Muscle layer of colon (tissue), 2 donors: Measurements from ENCODE around the gene RCAN2.
"Not testable (repeated sequence)": the region's sequence is repeated elsewhere in the genome, so short reads cannot be mapped to it uniquely, and the experiment has no call there.

Experiments
- H3K27ac ChIP-seq: one replicate; pipeline ENCODE4 v1.7.0; 2013; ENCODE audit warnings: low read depth, mild to moderate bottlenecking, low read length, moderate library complexity
- H3K27me3 ChIP-seq, 2 donors: one replicate each; pipeline ENCODE4 v1.7.0; 2013; ENCODE audit warnings: low read length in 2 of 2, mild to moderate bottlenecking in 2 of 2; ENCODE audit not compliant: insufficient read depth in 2 of 2, control insufficient read depth in 1 of 2
- H3K36me3 ChIP-seq: one replicate; pipeline ENCODE4 v1.7.0; 2013; ENCODE audit warnings: mild to moderate bottlenecking, low read length; ENCODE audit not compliant: insufficient read depth
- H3K4me1 ChIP-seq: one replicate; pipeline ENCODE4 v1.7.0; 2013; ENCODE audit warnings: mild to moderate bottlenecking, low read length; ENCODE audit not compliant: insufficient read depth
- H3K4me3 ChIP-seq, 2 donors: one replicate each; pipeline ENCODE4 v1.7.0; 2013; ENCODE audit warnings: low read length in 2 of 2, low read depth in 1 of 2, mild to moderate bottlenecking in 1 of 2, moderate library complexity in 1 of 2
- H3K9ac ChIP-seq: one replicate; pipeline ENCODE4 v1.7.0; 2013; ENCODE audit warnings: low read length
- H3K9me3 ChIP-seq: one replicate; pipeline ENCODE4 v1.7.0; 2013; ENCODE audit warnings: mild to moderate bottlenecking, low read length
- donor health status: abdominal sarcoma.
- donor health status: Adenocarcinoma of cecum.

RCAN2 gene

GRCh38 chr6:46422619-46423018 is 68.6 kb downstream of the RCAN2 start:
- H3K9ac ChIP-seq, result no peak overlapping the region
- no peaks in the 10 kb centered on the region for H3K4me1 ChIP-seq
- no peaks in the 10 kb centered on the region for H3K9me3 ChIP-seq
- no peaks in the 10 kb centered on the region for H3K36me3 ChIP-seq
- no peak overlapping the region for H3K27ac ChIP-seq
- H3K27me3 ChIP-seq, result no peaks in the 10 kb centered on the region
- H3K4me3 ChIP-seq, result no peak overlapping the region

GRCh38 chr6:46421939-46422338 is 69.3 kb downstream of the RCAN2 start:
- Histone ChIP-seq H3K4me3 (no peak overlapping the region), H3K4me1 (no peaks in the 10 kb centered on the region), H3K36me3 (no peaks in the 10 kb centered on the region), H3K27ac (no peak overlapping the region), H3K9me3 (no peaks in the 10 kb centered on the region), H3K9ac (no peak overlapping the region), H3K27me3 (no peaks in the 10 kb centered on the region)

- H3K27me3 ChIP-seq, result no peaks in the 10 kb centered on the region
- H3K9ac ChIP-seq, result no peak overlapping the region
- H3K4me1 ChIP-seq, result no peaks in the 10 kb centered on the region
- H3K36me3 ChIP-seq, result no peaks in the 10 kb centered on the region
- no peaks in the 10 kb centered on the region for H3K9me3 ChIP-seq
- no peak overlapping the region for H3K4me3 ChIP-seq
- H3K27ac ChIP-seq, result no peak overlapping the region
Observed at GRCh38 chr6:46420921-46421638, 70.2 kb downstream of the RCAN2 start.

DNA sequence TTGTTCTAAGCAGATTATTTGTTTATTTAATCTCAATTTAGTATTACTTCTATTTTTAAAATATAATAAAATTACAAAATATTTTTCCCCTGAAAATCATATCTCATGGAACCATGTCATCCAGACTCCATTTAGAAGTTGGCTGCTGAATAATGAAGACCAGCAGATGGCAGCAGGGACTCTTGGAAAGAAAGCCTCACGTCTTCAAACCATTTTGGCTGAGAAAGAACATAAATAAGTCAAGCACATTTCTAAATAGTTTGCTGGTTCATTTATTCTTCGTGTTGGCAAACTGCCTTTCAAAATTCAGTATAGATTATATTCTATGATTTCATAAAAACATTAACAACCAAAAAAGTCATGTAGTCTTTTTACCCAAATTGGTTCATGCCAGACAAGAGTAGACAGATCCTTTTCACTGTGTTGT is 71.7 kb downstream of the RCAN2 start:
- Histone ChIP-seq H3K27ac (no peak overlapping the region), H3K36me3 (no peaks in the 10 kb centered on the region), H3K9me3 (no peaks in the 10 kb centered on the region), H3K9ac (no peak overlapping the region), H3K4me1 (no peaks in the 10 kb centered on the region), H3K27me3 (no peaks in the 10 kb centered on the region), H3K4me3 (no peak overlapping the region)

DNA sequence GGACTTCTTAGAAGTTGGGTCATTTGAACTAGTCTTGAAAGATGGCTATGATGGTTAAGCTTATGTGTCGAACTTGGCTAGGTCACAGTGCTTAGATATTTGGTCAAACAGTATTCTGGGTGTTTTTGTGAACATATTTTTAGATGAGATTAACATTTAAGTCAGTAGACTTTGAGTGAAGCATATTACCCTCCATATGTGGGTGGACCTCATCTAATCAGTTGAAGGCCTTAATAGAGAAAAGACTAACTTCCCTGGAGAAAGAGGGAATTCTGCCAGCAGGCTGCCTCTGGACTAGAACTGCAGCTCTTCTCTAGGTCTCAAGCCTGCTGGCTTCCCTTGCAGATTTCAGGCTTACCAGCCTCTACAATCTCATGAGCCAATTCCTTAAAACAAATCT is 76.9 kb downstream of the RCAN2 start:
- Histone ChIP-seq H3K27ac (no peak overlapping the region), H3K9me3 (no peaks in the 10 kb centered on the region), H3K9ac (no peak overlapping the region), H3K36me3 (no peaks in the 10 kb centered on the region), H3K4me3 (no peak overlapping the region), H3K27me3 (no peaks in the 10 kb centered on the region), H3K4me1 (peaks cover 4% of the 10 kb centered on the region)

DNA sequence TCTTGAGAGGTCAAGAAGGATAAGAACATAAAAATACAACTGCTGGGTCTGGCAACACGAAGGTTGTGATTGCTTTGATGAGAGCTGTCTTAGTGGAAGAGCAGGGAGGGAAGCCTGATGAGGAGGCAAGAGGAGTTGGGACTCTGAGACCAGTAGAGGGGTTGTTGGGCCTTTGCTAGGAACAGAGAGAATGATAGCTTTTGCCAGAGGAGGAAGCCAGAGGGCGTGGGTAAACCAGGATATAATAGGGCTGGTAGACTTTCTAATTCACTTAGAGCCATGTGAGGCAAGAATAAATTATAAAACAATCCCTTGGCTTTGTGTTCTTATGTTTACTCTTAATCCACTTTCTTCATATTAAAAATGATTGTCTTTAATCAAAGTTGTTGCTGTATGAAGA is 78.6 kb downstream of the RCAN2 start:
- H3K4me3 ChIP-seq, result no peak overlapping the region
- H3K36me3 ChIP-seq, result no peaks in the 10 kb centered on the region
- H3K27me3 ChIP-seq, result no peaks in the 10 kb centered on the region
- no peak overlapping the region for H3K9ac ChIP-seq
- no peak overlapping the region for H3K27ac ChIP-seq
- peaks cover 4% of the 10 kb centered on the region for H3K4me1 ChIP-seq
- H3K9me3 ChIP-seq, result no peaks in the 10 kb centered on the region

DNA sequence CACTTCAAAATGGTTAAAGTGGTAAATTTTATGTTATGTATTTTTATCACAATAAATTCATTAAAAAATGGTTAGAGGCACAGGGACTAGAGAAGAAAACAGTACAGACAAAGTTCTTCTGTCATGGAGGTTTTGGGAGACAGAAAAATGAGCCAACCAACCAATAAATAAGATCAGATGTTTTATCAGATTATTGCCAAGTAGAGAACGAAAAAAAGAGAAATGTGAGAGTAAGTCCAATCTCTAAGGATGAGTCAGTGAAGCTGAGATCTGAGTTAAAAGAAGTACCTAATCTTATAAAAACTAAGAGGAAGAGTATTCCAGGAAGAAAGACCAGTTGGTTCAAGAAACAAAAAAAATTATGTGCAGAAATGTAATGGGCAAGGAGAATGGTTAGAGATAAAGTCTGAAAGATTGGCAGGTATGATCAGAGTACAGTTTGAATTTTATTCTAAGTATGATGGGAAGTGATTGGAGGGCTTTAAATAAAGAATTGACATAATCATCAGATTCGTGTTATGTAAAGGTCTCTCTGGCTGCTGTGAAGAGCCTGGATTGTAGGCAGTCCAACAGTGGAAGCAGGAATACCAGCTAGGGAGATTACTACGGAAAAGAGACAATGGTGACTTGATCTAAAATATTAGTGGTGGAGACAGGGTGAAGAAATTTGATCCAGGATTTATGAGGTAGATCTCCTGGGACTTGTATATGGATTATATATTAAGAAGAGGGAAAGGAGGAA is 79.6 kb downstream of the RCAN2 start:
- Histone ChIP-seq H3K9ac (no peak overlapping the region), H3K4me3 (no peak overlapping the region), H3K9me3 (no peaks in the 10 kb centered on the region), H3K4me1 (peaks cover 9% of the 10 kb centered on the region), H3K27me3 (no peaks in the 10 kb centered on the region), H3K27ac (no peak overlapping the region), H3K36me3 (no peaks in the 10 kb centered on the region)

GRCh38 chr6:46410334-46410953 is 80.8 kb downstream of the RCAN2 start:
- Histone ChIP-seq H3K36me3 (no peaks in the 10 kb centered on the region), H3K27ac (no peak overlapping the region), H3K27me3 (no peaks in the 10 kb centered on the region), H3K4me1 (peaks cover 9% of the 10 kb centered on the region), H3K9ac (no peak overlapping the region), H3K9me3 (no peaks in the 10 kb centered on the region), H3K4me3 (no peak overlapping the region)

GRCh38 chr6:46407776-46408530 is 83.3 kb downstream of the RCAN2 start:
- Histone ChIP-seq H3K27me3 (no peaks in the 10 kb centered on the region), H3K27ac (no peak overlapping the region), H3K9me3 (no peaks in the 10 kb centered on the region), H3K4me1 (peaks cover 9% of the 10 kb centered on the region), H3K36me3 (no peaks in the 10 kb centered on the region), H3K4me3 (no peak overlapping the region), H3K9ac (no peak overlapping the region)

GRCh38 chr6:46407246-46407645 is 84.0 kb downstream of the RCAN2 start:
- Histone ChIP-seq H3K27ac (no peak overlapping the region), H3K4me3 (no peak overlapping the region), H3K9me3 (no peaks in the 10 kb centered on the region), H3K4me1 (peaks cover 9% of the 10 kb centered on the region), H3K36me3 (no peaks in the 10 kb centered on the region), H3K9ac (no peak overlapping the region), H3K27me3 (no peaks in the 10 kb centered on the region)

DNA sequence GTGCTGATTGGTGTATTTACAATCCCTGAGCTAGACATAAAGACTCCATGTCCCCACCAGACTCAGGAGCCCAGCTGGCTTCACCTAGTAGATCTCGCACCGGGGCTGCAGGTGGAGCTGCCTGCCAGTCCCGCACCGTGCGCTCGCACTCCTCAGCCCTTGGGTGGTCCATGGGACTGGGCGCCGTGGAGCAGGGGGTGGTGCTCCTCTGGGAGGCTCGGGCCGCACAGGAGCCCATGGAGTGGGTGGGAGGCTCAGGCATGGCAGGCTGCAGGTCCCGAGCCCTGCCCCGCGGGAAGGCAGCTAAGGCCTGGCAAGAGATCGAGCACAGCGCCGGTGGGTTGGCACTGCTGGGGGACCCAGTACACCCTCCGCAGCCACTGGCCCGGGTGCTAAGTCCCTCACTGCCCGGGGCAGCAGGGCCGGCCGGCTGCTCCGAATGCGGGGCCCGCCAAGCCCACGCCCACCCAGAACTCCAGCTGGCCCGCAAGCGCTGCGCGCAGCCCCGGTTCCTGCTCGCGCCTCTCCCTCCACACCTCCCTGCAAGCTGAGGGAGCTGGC is 85.5 kb downstream of the RCAN2 start:
- H3K9me3 ChIP-seq, H3K4me3 ChIP-seq, H3K27ac ChIP-seq, H3K36me3 ChIP-seq, H3K9ac ChIP-seq, H3K4me1 ChIP-seq, H3K27me3 ChIP-seq: not testable (repeated sequence)
